Measurements from ENCODE around the gene ARID3A.

ARID3A gene

DNA sequence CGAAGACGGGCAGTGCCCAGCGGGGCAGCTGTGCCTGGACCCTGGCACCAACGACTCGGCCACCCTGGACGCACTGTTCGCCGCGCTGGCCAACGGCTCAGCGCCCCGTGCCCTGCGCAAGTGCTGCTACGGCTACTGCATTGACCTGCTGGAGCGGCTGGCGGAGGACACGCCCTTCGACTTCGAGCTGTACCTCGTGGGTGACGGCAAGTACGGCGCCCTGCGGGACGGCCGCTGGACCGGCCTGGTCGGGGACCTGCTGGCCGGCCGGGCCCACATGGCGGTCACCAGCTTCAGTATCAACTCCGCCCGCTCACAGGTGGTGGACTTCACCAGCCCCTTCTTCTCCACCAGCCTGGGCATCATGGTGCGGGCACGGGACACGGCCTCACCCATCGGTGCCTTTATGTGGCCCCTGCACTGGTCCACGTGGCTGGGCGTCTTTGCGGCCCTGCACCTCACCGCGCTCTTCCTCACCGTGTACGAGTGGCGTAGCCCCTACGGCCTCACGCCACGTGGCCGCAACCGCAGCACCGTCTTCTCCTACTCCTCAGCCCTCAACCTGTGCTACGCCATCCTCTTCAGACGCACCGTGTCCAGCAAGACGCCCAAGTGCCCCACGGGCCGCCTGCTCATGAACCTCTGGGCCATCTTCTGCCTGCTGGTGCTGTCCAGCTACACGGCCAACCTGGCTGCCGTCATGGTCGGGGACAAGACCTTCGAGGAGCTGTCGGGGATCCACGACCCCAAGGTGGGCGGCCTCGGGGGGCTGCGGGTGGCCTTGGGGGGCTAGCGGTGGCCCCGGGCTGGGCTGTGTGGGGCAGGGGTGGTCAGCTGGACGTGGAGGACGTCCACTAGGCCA is 79.2 kb downstream of the ARID3A start:
- TF ChIP-seq CTCF (IDR thresholded peaks at IDR 0.05; ENCODE audit: insufficient read depth, missing control alignments), result no peak
- no peak for DNase-seq (ENCODE audit: insufficient read length, low spot score)
- FAIRE-seq, result no peak

DNA sequence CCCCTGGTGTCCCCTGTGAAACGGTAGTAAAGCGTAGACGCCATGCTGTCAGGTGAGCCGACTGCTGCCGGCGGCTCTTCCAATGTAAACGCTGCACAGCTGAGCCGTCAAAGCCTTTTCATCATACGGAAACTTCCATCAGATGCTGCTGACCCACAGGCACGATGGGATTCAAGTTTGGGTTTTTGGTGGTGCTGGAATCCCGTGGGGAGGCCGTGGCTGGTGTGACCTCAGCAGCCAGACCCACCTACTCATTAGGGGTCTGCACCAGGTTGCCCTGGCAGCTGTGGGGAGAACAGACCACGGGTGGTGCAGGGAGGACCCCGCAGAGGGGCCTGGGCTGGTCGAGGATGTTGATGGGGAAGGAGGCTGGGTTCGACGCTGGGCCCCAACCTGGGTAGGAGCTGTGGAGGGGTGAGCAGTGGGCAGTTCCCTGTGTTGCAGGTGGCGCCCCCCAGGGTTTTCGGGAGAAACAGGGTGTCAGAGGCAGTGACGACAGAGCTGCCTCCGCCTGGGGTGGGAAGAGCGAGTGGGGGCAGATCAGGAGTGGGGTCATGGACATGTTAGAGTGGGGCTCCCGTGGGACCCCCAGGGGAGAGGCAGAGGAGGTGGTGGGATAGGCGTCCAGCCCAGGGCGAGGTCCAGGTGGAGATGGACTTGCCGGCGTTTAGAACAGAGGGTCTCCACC is 81.0 kb downstream of the ARID3A start:
- DNase-seq (ENCODE audit: insufficient read length, low spot score), result no peak
- no peak for FAIRE-seq
- TF ChIP-seq CTCF (IDR thresholded peaks at IDR 0.05; ENCODE audit: insufficient read depth, missing control alignments), result no peak

DNA sequence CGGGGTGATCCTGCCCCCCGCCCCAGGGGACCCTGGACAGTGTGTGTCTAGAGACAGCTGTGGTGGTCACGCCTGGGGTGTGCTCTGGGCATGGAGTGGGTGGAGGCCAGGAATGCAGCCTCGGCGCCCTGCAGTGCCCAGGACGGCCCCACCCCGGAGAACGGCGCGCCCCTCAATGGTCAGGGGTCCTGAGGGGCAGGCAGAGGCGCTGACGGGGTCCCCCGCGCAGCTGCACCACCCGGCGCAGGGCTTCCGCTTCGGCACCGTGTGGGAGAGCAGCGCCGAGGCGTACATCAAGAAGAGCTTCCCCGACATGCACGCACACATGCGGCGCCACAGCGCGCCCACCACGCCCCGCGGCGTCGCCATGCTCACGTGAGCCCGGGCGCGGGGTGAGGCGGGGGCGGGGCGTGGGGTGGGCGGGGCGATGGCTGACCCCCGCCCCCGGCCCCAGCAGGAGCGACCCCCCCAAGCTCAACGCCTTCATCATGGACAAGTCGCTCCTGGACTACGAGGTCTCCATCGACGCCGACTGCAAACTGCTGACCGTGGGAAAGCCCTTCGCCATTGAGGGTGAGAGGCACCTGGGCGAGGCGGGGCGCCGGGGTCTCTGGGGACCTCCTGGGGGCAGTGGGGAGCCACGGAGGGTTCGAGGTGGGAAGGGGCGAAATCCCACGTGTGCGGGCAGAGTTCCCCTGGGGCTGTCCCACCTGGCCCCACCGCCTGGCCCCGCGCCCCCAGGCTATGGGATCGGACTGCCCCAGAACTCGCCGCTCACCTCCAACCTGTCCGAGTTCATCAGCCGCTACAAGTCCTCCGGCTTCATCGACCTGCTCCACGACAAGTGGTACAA is 81.8 kb downstream of the ARID3A start:
- DNase-seq (ENCODE audit: insufficient read length, low spot score) (no peak), FAIRE-seq (no peak)
- no peak for TF ChIP-seq CTCF (IDR thresholded peaks at IDR 0.05; ENCODE audit: insufficient read depth, missing control alignments)

GRCh38 chr19:1008268-1009040 is 82.6 kb downstream of the ARID3A start:
- TF ChIP-seq CTCF (IDR thresholded peaks at IDR 0.05; ENCODE audit: insufficient read depth, missing control alignments), result no peak
- DNase-seq (ENCODE audit: insufficient read length, low spot score) (no peak), FAIRE-seq (no peak)

- DNase-seq (ENCODE audit: insufficient read length, low spot score), result no peak
- no peak for FAIRE-seq
- TF ChIP-seq CTCF (IDR thresholded peaks at IDR 0.05; ENCODE audit: insufficient read depth, missing control alignments), result no peak
These were observed 83.5 kb downstream of the ARID3A start for GRCh38 chr19:1009041-1009980.
